Effector memory CD4-positive, alpha-beta T cell (primary cell): ENCODE data around the gene DOCK4.

Experiments used
- DNase-seq, 3 donors: peaks; one replicate each; pipeline ENCODE4 v3.0.0-alpha.2; 2020
- H3K27ac ChIP-seq: 2 replicates; pipeline ENCODE4 v1.7.0; 2013; ENCODE audit warnings: mild to moderate bottlenecking, low read length, moderate library complexity; ENCODE audit not compliant: insufficient read depth, poor library complexity, severe bottlenecking
- H3K27me3 ChIP-seq: replicated peaks from 2 replicates; pipeline ENCODE4 v1.7.0; 2013; ENCODE audit warnings: mild to moderate bottlenecking, low read length; ENCODE audit not compliant: insufficient read depth, control insufficient read depth, poor library complexity, severe bottlenecking
- H3K36me3 ChIP-seq: 2 replicates; pipeline ENCODE4 v1.7.0; 2013; ENCODE audit warnings: mild to moderate bottlenecking, low read length, moderate library complexity; ENCODE audit not compliant: control insufficient read depth, insufficient read depth
- H3K4me1 ChIP-seq: 2 replicates; pipeline ENCODE4 v1.7.0; 2013; ENCODE audit warnings: low read length, mild to moderate bottlenecking; ENCODE audit not compliant: control insufficient read depth, insufficient read depth, poor library complexity, severe bottlenecking
- H3K4me3 ChIP-seq: 2 replicates; pipeline ENCODE4 v1.7.0; 2013; ENCODE audit warnings: low read length, low read depth, mild to moderate bottlenecking; ENCODE audit not compliant: insufficient read depth, poor library complexity, severe bottlenecking
- H3K9me3 ChIP-seq: 2 replicates; pipeline ENCODE4 v1.7.0; 2013; ENCODE audit warnings: mild to moderate bottlenecking, low read length, moderate library complexity; ENCODE audit not compliant: control insufficient read depth

DOCK4 gene

DNA sequence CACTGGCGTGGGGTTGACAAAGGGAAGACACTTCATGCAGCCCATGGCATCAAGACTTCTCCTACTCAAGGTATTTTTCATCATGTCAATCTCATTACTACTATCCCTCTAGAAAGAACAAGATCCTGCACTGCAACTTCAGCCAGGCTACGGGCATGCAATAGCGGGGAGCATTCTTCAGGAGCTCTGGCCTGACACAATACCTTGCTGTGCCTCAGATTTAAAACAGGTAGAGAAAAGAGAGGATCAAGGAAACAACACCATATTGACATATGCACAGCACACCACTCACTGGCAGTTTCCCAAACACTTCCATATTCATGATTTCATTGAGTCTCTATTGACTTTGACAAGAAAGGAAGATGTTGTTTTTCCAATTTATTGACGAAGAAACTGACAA lies 51.5 kb downstream of the DOCK4 start:
- no peak overlapping the region for H3K4me3 ChIP-seq
- H3K27me3 ChIP-seq, result no peaks in the 10 kb centered on the region
- no peaks in the 10 kb centered on the region for H3K9me3 ChIP-seq
- H3K27ac ChIP-seq, result no peak overlapping the region
- no peaks in the 10 kb centered on the region for H3K4me1 ChIP-seq
- H3K36me3 ChIP-seq, result no peaks in the 10 kb centered on the region
- DNase-seq, result no peak

DNA sequence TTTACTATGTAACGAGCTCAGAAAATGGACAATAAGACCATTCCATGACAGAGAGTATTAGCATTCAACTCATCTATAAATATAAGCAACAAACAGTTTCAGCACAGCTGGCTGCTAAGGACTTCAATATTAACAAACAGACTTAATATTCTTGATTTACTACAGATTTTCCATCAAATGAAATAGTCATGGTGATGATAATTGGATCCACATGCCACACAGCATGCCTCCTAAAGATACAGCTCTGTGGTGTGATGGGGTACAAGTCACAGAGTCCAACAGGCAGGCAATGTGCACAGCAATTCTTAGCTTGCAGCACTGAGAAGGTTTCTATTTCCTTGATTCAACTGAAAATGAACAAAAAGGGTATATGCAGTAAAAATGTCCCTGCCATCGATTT lies 54.0 kb downstream of the DOCK4 start:
- DNase-seq, result no peak
- Histone ChIP-seq H3K27ac (no peak overlapping the region), H3K4me1 (no peaks in the 10 kb centered on the region), H3K9me3 (no peaks in the 10 kb centered on the region), H3K36me3 (no peaks in the 10 kb centered on the region), H3K4me3 (no peak overlapping the region), H3K27me3 (no peaks in the 10 kb centered on the region)

DNA sequence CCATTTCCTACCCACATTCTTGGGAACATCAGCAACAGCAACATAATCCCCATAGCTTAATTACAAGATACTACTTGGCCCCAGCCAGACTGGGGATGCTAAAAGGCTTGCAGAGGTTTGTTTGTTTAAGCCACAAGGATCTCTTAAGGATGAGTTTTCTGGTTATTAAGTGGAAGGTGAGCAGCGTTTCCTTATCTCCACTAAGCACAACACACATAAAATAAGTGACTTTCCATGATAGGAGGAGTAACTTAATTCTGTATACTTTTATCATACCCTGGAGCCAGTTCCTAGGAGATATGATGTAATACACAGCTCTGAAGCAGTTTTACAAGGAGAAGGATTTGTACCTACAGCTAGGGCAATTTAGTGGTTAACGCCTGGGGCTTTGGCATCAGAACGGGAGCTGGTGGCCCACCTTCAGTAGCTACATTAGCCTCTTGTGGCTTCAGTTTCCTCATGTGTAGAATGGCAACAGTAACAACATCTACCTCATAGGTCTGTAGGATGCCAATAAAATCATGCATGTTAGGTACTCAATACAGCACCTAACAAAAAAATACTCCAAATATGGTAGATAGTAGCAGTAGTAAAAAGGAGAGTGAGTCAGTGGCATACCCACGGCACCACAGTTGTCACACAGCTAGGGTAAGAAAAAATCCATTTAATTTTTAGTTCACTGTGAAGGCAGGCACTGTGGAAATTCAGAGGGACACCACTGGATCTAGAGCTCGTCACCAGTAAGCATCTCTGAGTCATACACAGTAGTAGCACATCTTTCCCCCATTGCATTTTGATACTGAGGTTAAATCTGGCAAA lies 55.2 kb downstream of the DOCK4 start:
- Histone ChIP-seq H3K36me3 (no peaks in the 10 kb centered on the region), H3K4me1 (no peaks in the 10 kb centered on the region), H3K27me3 (no peaks in the 10 kb centered on the region), H3K4me3 (no peak overlapping the region), H3K27ac (no peak overlapping the region), H3K9me3 (no peaks in the 10 kb centered on the region)
- no peak for DNase-seq

DNA sequence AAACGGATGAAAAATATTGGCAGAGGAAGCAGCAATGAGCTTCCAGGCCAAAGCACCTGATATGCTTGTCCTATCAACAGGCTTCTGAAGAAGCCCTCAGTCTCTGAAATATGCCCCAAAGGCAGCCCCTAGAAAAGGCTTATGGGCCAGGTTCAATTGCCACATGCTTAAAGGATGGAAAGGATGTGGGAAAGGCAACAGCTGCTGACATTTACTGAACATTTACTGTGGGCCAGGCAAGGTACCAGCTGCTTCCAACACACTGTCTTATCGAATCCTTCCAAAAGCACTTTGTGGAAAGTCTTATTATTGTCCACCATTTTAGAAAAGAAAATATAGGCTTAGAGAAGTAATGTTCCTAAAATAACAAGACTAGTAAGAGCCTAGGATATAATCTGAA lies 56.5 kb downstream of the DOCK4 start:
- H3K4me1 ChIP-seq, result no peaks in the 10 kb centered on the region
- H3K27ac ChIP-seq, result no peak overlapping the region
- H3K9me3 ChIP-seq, result no peaks in the 10 kb centered on the region
- no peaks in the 10 kb centered on the region for H3K27me3 ChIP-seq
- H3K4me3 ChIP-seq, result no peak overlapping the region
- H3K36me3 ChIP-seq, result no peaks in the 10 kb centered on the region
- DNase-seq, result no peak

DNA sequence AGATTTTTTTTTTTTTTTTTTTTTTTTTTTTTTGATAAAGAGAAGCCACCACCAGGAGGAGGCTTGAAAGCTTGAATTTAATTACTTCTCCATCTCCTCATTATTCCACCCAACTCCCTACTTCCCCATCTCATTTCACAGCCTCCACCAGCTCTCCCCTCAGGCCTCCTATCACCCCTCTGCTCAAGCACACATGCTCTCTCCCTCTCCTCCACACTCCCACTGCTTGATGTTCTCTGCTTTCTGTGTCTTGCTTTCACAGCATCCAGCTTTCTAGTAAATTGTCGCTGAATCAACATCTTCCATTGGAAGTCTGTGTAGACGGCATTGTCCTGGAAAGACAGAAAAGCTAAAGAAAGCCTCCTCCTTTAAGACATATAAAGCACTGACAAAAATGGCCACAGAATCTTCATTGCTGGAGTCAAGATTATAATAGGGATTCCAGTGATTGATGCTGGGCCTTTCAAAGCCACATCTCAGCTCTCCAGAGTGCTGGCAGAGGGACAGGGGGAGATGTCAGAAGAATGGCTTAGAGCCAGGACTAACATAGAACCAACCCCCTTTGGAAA lies 58.3 kb downstream of the DOCK4 start:
- H3K9me3 ChIP-seq, result no peaks in the 10 kb centered on the region
- no peak overlapping the region for H3K4me3 ChIP-seq
- H3K4me1 ChIP-seq, result no peaks in the 10 kb centered on the region
- H3K27ac ChIP-seq, result no peak overlapping the region
- DNase-seq, result no peak
- H3K36me3 ChIP-seq, result no peaks in the 10 kb centered on the region
- no peaks in the 10 kb centered on the region for H3K27me3 ChIP-seq

DNA sequence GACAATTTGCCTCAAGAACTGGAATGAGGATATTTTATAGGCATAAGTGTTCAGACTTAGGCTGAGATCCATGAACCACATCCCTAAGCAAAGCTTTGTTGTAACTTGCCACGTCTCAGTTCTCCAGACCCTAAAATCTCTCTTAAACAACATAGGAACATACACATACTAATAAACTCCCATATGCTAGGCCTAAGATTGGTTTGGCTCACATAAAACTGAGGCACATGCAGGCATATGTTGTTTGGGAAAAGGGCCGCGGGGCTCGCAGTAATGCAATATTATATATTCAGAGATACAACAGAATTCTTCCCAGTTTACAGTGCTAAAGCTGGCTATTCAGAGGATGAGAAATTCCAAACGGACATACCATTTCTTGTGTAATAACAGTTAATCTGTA lies 61.0 kb downstream of the DOCK4 start:
- Histone ChIP-seq H3K9me3 (no peaks in the 10 kb centered on the region), H3K27me3 (no peaks in the 10 kb centered on the region), H3K4me1 (no peaks in the 10 kb centered on the region), H3K27ac (no peak overlapping the region), H3K36me3 (no peaks in the 10 kb centered on the region), H3K4me3 (no peak overlapping the region)
- DNase-seq, result no peak

DNA sequence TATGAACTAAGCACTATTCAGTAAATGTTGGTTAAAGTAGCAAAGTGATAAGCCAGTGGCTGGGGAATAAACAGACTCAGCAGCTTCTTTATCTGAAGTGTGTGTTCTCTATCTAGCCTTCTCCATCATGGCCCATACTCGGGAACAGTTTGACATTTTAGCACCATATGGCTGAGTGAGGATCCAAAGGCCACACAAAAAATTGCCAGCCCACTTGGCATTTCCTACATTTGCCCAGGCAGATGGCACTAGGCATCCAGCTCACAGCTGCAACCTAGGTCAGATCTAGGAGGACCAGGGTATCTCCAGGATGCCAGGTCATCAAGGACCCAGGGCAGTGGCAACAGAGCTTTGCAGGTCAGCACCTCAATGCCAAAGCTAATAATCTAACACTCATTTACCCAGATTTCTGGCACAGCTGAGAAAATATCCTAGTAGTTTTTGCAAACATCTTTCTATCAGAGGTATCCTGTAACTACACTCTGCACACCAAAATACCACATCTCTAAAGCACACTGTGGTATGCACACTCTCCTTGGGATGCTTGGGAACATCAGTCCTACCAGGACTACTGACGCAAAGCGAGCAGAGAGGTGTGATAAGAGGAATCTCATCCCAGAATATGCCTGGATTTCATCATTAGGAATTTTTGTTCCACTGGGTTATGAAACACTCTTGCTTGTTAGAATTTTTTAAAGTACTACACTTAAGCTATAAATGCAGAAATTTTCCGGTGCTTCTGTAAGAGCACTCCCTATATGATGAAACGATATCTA lies 61.7 kb downstream of the DOCK4 start:
- Histone ChIP-seq H3K27me3 (no peaks in the 10 kb centered on the region), H3K27ac (no peak overlapping the region), H3K4me3 (no peak overlapping the region), H3K4me1 (no peaks in the 10 kb centered on the region), H3K9me3 (no peaks in the 10 kb centered on the region), H3K36me3 (no peaks in the 10 kb centered on the region)
- no peak for DNase-seq

DNA sequence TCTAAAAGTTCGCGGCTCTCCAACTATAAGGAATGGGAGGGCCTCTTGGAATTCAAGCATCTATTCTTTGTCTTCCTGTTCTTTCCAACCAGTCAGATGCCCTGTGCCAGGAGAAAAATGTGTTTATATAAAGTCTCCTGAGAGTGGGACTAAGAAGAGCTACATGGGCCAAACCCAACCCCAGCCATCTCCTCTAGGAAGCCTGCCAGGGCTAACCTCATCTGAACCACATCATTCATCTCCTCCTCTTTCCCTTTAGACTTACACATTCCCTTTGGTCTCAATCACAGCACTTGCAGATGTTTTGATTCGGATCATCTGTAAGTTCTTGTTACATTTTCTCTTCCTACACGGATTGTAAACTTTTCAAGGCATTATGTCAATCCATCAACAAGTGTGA lies 62.6 kb downstream of the DOCK4 start:
- Histone ChIP-seq H3K27ac (no peak overlapping the region), H3K36me3 (no peaks in the 10 kb centered on the region), H3K4me3 (no peak overlapping the region), H3K27me3 (no peaks in the 10 kb centered on the region), H3K4me1 (no peaks in the 10 kb centered on the region), H3K9me3 (no peaks in the 10 kb centered on the region)
- DNase-seq, result no peak

DNA sequence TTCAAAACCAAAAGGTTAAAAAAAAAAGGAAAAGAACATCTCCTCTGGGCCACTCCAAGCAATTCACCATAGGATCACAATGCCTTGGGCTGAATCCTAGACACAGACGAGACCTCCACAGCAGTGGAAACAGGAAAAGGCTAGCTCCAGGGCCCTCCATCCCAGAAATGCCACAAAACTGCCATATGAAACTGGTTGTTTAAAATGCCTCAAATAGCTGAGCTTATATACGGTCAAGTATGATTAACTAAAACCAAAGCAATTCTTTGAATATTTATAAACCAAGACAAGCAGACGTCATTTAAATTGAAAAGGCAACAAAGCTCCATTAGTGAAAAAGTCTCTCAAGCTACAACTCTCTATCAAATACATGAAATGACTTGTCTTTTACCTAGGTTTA lies 63.1 kb downstream of the DOCK4 start:
- H3K4me3 ChIP-seq, result no peak overlapping the region
- H3K27ac ChIP-seq, result no peak overlapping the region
- no peaks in the 10 kb centered on the region for H3K36me3 ChIP-seq
- H3K27me3 ChIP-seq, result no peaks in the 10 kb centered on the region
- no peaks in the 10 kb centered on the region for H3K4me1 ChIP-seq
- no peak for DNase-seq
- no peaks in the 10 kb centered on the region for H3K9me3 ChIP-seq

DNA sequence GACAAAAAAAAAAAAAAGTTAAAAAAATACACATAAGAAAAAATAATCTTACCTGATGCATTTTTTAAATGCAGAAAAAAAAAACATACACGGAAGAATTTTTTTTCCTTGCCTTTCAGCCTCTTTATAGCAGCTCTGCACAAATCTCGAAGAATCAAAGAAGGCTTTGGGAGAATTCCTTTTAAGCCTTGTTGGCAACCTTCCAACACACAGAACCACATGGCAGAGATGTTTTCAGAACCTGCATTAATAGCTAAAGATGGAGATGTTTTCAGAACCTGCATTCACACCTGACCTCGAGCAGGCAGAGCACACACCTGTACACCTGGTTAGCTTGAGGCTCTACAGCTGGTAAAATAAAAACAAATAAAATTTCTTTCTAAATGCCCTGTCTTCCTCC lies 65.6 kb downstream of the DOCK4 start:
- Histone ChIP-seq H3K9me3 (no peaks in the 10 kb centered on the region), H3K27ac (no peak overlapping the region), H3K27me3 (no peaks in the 10 kb centered on the region), H3K4me3 (no peak overlapping the region), H3K36me3 (no peaks in the 10 kb centered on the region), H3K4me1 (no peaks in the 10 kb centered on the region)
- DNase-seq, result no peak
